ENCODE data around the gene CAPN3. TPM values are rescaled to one million over a fixed set of nuclear protein-coding genes. Genes with fewer than 3 reads are reported as not detected.

Gene CAPN3
- total RNA-seq, 1 donor from 2014 or later: 5.6 TPM

DNA sequence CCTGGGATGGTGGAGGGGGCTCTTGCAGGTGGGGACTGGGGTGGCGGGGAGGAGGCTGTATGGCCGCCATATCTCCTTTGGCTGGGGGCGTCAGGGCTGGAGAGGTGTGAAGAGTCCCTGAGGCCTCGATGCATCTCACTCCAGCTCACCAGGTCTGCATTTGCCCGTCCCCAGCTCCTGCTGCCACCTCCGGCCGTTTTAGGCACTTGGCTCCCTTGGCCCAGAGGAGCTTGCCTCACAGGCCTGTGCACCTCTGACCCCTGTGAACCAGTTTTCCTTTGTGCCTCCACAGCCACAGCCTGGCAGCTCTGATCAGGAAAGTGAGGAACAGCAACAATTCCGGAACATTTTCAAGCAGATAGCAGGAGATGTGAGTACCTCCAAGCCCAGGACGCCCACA, 49.7 kb downstream of the CAPN3 start:
- no peak for DNase-seq (ENCODE audit: extremely low spot score, unreplicated experiment)

DNA sequence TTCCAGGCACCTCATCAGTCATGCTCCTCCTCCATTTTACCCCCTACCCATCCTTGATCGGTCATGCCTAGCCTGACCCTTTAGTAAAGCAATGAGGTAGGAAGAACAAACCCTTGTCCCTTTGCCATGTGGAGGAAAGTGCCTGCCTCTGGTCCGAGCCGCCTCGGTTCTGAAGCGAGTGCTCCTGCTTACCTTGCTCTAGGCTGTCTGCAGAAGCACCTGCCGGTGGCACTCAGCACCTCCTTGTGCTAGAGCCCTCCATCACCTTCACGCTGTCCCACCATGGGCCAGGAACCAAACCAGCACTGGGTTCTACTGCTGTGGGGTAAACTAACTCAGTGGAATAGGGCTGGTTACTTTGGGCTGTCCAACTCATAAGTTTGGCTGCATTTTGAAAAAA, 52.6 kb downstream of the CAPN3 start:
- no peaks in the 10 kb centered on the region for H3K4me1 Mint-ChIP-seq (ENCODE audit: unreplicated experiment)
- H3K27ac Mint-ChIP-seq (ENCODE audit: unreplicated experiment): no peak overlapping the region
- no peak for DNase-seq (ENCODE audit: extremely low spot score, unreplicated experiment)
- H3K27me3 Mint-ChIP-seq (ENCODE audit: unreplicated experiment): no peaks in the 10 kb centered on the region
- TF ChIP-seq CTCF (IDR thresholded peaks at IDR 0.05): no peak
- no peaks in the 10 kb centered on the region for H3K9me3 Mint-ChIP-seq (ENCODE audit: unreplicated experiment)
- peaks cover 25% of the 10 kb centered on the region for H3K36me3 Mint-ChIP-seq (ENCODE audit: unreplicated experiment)
- no peak overlapping the region for H3K4me3 Mint-ChIP-seq (ENCODE audit: unreplicated experiment)

More for the DNA sequence above, 49.7 kb downstream of the CAPN3 start:
- H3K36me3 Mint-ChIP-seq (ENCODE audit: unreplicated experiment): peaks cover 17% of the 10 kb centered on the region
- H3K4me3 Mint-ChIP-seq (ENCODE audit: unreplicated experiment): no peak overlapping the region
- H3K27ac Mint-ChIP-seq (ENCODE audit: unreplicated experiment): no peak overlapping the region
- H3K4me1 Mint-ChIP-seq (ENCODE audit: unreplicated experiment): no peaks in the 10 kb centered on the region
- no peaks in the 10 kb centered on the region for H3K27me3 Mint-ChIP-seq (ENCODE audit: unreplicated experiment)
- no peak for TF ChIP-seq CTCF (IDR thresholded peaks at IDR 0.05)
- H3K9me3 Mint-ChIP-seq (ENCODE audit: unreplicated experiment): no peaks in the 10 kb centered on the region

DNA sequence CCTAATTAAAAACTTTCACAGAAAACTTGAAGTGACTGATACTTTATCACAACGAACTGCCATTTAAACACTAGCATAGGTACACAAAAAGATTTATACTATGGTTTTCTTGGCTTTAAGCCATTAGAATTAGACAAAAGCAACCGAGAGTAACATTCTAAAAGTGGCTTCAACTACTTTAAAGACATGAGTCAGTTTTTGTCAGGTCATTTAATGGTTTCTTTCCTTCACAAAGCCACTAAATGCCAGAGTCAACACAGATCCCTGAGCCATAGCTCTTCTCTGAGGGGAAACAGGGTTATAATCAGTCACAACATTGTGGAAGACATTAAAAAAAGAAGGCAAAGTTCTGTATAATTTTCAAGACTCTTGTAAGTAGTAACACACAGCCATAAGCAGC, 54.6 kb downstream of the CAPN3 start:
- Mint-ChIP-seq H3K4me1 (ENCODE audit: unreplicated experiment) (no peaks in the 10 kb centered on the region), H3K36me3 (ENCODE audit: unreplicated experiment) (peaks cover 35% of the 10 kb centered on the region), H3K27me3 (ENCODE audit: unreplicated experiment) (no peaks in the 10 kb centered on the region), H3K4me3 (ENCODE audit: unreplicated experiment) (no peak overlapping the region), H3K27ac (ENCODE audit: unreplicated experiment) (no peak overlapping the region), H3K9me3 (ENCODE audit: unreplicated experiment) (no peaks in the 10 kb centered on the region)
- no peak for DNase-seq (ENCODE audit: extremely low spot score, unreplicated experiment)
- TF ChIP-seq CTCF (IDR thresholded peaks at IDR 0.05): no peak

DNA sequence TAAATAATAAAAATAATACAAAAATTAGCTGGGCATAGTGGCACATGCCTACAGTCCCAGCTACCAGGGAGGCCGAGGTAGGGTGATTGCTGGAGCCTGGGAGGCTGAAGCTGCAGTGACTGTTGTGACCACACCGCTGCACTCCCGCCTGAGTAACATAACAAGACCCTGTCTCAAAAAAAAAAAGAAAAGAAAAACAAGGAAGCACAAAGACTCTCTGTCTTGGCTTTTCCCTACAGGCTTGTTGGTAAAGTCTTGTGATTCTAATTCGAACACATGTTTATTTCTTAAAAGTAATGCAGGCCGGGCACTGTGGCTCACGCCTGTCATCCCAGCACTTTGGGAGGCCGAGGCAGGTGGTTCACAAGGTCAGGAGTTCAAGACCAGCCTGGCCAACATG, 60.1 kb downstream of the CAPN3 start:
- Mint-ChIP-seq H3K27ac (ENCODE audit: unreplicated experiment) (no peak overlapping the region), H3K36me3 (ENCODE audit: unreplicated experiment) (peaks cover 55% of the 10 kb centered on the region), H3K4me3 (ENCODE audit: unreplicated experiment) (no peak overlapping the region), H3K27me3 (ENCODE audit: unreplicated experiment) (no peaks in the 10 kb centered on the region), H3K9me3 (ENCODE audit: unreplicated experiment) (no peaks in the 10 kb centered on the region), H3K4me1 (ENCODE audit: unreplicated experiment) (no peaks in the 10 kb centered on the region)
- DNase-seq (ENCODE audit: extremely low spot score, unreplicated experiment): no peak
- TF ChIP-seq CTCF (IDR thresholded peaks at IDR 0.05): no peak

GRCh38 chr15:42421376-42421775, 62.1 kb downstream of the CAPN3 start:
- H3K4me3 Mint-ChIP-seq (ENCODE audit: unreplicated experiment): no peak overlapping the region
- no peaks in the 10 kb centered on the region for H3K9me3 Mint-ChIP-seq (ENCODE audit: unreplicated experiment)
- H3K27ac Mint-ChIP-seq (ENCODE audit: unreplicated experiment): no peak overlapping the region
- no peaks in the 10 kb centered on the region for H3K27me3 Mint-ChIP-seq (ENCODE audit: unreplicated experiment)
- peaks cover 68% of the 10 kb centered on the region for H3K36me3 Mint-ChIP-seq (ENCODE audit: unreplicated experiment)
- no peak for TF ChIP-seq CTCF (IDR thresholded peaks at IDR 0.05)
- H3K4me1 Mint-ChIP-seq (ENCODE audit: unreplicated experiment): no peaks in the 10 kb centered on the region
- no peak for DNase-seq (ENCODE audit: extremely low spot score, unreplicated experiment)
